GM21528 (cell line): ENCODE results near the gene TMPRSS7.
"Not testable (repeated sequence)": the region's sequence is repeated elsewhere in the genome, so short reads cannot be mapped to it uniquely, and the experiment has no call there.

Experiments used
- ATAC-seq: cut with Tn5 transposase; IDR thresholded peaks from one replicate; pipeline ENCODE4 v1.9.1; 2021; ENCODE audit warnings: mild to moderate bottlenecking, moderate library complexity; ENCODE audit not compliant: unreplicated experiment, low FRiP score

Gene TMPRSS7

DNA sequence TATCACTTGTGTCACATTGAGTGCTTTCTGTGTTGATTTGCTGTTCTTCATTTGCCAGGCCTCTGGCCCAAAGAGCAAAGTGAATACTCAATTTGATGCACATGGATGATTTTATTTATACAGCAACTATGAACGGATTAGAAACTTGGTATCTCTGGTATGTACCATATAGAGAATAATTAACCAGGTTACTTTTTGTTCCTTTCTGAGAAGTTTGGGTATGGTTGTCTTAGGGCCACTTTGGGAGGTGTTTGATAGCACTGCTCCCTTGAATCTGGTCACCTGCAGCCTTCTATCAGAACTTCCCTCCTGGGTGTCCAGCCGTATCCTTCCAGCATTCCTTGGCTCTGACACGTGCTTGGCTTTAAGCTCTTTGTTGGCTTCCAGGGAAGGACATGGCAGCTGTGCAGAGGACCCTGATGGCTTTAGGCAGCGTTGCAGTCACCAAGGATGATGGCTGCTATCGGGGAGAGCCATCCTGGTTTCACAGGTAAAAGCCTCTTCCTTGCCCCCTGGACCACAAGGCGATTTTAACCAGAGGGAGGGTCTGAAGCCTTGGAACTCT is 23.1 kb upstream of the TMPRSS7 start:
- no peak for ATAC-seq

DNA sequence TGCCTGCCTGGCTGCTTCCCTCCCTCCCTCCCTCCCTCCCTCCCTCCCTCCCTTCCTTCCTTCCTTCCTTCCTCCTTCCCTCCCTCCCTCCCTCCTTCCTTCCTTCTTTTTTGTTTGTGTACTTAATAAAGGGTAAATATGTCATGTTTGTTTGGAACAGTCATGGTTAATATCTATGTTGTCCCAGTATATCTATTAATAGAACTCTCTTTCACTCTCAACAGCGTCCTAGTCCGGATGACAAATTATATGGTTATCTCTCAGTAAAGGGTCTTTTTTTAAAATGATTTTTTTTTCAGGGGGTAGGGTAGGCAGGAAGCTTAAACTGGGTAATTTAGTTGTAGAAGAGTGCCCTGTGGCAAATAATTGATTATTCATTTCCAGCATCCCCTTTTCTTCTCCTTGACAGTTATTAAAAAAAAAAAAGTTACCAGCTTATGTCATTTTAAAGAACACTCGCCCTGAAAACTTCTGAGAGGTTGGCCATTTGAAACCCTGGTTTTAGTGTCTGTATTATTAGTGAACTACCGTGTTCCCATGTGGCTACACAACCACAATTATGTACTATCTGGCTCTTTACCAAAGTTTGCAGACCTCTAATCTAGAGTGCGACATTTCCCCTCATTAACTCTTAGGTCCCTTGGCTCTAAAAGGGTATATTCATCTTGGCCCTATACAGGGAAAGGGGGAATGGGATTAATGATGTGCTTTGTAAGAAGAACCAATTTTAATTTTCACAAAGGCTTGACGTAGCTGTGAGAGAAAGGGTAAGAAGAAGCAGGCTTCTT is 22.1 kb upstream of the TMPRSS7 start:
- no peak for ATAC-seq

DNA sequence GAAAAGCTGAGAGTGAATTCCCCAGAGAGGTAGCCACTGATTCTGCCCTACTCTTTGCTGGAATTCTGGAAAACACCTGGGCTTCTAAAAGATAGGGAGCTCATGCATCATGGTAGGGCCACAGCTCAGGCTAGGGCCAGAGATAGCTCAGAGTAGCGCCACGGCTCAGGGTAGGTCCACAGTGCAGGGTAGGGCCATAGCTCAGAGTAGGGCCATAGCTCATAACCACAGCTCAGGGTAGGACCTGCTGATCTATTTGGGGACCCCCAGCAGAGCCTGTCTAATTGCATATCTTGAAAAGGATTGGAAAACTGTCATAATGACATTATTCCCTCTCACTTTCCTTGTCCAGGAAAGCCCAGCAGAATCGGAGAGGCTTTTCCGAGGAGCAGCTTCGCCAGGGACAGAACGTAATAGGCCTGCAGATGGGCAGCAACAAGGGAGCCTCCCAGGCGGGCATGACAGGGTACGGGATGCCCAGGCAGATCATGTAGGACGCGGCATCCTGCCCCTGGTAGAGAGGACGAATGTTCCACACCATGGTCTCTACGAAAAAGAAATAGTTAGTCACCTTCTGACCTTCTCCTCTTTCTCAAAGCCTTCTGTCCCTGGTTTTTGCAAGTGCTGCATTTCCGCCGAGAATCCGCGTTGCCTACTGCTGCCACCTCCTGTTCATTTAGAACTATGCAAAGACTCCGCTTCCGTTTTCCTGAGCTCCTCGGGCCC is 21.3 kb upstream of the TMPRSS7 start:
- ATAC-seq, result peak; percentile 93

DNA sequence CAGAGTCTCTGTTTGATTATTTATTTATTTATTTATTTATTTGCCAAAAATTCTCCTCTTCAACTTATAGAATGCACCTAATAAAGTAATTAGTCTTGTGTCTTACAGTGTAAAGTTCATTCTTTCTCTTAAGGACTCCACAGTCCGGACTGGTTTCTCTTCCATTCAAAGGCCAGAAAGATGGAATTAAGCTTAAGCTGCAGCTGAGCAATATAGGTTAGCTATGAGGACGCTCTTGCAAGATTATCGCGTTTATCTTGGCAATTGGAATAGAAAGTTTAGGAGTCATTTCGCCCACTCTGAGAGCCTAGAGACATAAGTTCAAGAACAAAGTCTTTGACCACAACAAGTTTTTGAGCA is 20.8 kb upstream of the TMPRSS7 start:
- ATAC-seq, result peak; percentile 35

DNA sequence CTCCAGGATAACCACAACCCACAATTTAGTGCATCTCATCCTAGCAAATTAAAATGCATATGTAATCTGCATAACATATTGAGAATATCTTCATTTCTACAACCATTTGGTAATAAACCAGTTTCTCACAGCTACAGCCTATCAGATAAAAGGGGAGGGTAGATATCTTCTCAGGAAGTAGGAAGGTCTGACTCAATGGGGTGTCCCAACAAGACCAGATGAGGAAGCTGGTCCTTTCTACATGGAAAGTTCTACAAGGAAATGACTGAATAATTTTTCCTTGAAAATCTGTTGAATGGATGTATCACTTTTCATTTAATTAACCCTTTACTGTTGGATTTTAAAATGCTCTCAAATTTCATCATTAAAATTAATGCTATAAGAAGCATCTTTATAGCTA is 17.4 kb upstream of the TMPRSS7 start:
- ATAC-seq, result no peak

DNA sequence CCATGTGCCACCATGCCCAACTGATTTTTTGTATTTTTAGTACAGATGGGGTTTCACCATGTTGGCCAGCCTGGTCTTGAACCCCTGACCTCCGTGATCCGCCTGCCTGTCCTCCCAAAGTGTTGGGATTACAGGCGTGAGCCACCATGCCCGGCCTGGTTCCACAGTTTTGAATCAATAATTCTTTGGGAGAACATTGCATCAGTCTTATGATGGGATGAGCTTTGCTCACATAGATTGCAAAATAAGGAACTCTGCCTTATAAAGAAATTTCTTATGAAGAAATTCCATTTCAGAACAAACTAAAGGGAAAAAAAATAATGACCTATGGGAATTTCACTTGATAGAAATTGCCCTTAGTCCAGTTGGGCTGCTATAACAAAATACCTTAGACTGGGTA is 15.8 kb upstream of the TMPRSS7 start:
- ATAC-seq, result no peak

DNA sequence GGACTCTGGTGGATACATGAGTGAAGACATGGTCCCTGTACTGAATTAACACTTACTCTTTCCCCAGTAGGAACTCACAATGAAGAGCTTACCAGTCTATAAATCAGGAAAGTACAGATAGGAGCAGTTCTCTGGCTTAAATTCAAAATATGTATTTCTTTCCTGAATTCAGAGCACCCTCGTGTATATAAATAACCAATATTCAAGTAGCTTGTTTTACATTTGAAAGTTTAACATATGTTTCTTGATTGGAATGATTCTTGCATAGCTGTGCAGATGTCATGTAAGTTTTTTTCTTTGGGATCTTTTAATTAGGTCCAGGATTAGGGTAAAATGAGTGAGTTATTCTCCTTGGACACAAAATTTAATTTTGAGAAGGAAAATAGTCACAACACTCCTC is 14.8 kb upstream of the TMPRSS7 start:
- no peak for ATAC-seq

DNA sequence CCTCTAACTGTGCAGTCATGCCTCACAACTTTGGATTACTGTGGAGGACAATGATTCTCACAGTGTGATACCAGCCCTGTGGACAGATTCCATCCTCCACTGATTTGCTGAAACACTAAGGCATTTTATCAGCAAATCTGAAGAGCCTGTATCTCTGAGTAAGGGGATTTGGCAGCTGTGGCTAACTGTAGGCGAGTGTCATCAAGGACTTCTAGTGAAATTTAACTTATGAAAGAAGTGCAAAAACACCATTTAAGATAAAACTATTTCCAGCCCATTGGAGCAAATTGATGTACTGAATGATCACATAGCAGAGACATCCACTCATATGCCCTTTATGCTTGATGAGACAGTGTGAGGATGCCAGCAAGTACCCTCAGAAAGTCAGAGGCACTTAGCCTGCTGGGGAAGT is 13.9 kb upstream of the TMPRSS7 start:
- ATAC-seq, result no peak

DNA sequence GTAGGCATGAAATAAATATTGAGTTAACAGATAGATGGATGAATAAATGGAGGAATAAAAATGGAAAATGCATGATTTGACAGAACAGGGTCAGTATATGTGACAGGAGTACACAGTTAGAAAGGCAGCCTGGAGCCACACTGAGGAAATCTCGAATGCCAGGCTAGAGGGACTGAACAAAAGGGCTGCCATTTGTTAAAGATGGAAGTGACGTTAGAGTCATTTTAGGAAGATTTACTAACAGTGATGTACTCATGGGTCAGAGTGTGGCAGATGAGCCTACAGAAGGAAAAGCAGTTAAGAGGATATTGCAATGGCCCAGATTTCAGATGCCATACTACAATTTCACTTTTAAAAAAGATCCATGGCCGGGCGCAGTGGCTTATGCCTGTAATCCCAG is 7.4 kb upstream of the TMPRSS7 start:
- no peak for ATAC-seq

DNA sequence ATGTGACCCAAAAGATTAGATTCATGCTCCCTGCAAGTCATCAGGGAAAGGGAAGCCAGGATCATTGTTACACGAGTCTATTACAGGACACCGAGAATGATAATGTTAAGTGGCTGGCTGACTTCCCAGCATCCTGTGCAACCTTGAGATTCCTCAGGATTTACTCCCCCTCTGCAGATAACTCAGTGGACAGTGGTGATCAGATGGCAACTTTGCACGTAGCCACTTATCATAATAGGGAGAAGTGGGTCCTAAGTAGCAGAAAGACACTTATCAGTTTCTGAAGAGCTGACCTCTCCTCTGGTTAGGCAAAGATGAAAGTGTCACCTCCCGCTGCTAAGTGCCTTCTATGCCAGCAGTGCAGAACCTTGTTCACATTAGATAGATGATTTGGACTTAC is 6.7 kb upstream of the TMPRSS7 start:
- no peak for ATAC-seq

DNA sequence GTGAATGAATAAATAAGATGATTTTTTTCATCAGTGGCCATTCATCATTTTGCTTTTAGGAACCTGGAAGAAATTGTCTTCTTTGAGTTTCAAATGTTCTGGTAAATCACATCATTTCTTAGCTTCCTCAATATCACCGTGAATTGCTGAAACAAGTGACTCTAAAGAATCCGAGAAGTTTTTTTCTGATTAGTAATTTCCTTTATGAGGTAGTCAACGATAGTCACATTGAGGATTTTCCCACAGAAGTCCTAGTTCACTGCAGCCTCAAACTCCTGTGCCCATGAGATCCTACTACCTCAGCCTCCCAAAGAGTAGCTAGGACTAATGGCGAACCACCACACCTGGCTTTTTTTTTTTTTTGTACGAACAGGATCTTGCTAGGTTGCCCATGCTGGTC is 3.6 kb upstream of the TMPRSS7 start:
- ATAC-seq, result no peak

DNA sequence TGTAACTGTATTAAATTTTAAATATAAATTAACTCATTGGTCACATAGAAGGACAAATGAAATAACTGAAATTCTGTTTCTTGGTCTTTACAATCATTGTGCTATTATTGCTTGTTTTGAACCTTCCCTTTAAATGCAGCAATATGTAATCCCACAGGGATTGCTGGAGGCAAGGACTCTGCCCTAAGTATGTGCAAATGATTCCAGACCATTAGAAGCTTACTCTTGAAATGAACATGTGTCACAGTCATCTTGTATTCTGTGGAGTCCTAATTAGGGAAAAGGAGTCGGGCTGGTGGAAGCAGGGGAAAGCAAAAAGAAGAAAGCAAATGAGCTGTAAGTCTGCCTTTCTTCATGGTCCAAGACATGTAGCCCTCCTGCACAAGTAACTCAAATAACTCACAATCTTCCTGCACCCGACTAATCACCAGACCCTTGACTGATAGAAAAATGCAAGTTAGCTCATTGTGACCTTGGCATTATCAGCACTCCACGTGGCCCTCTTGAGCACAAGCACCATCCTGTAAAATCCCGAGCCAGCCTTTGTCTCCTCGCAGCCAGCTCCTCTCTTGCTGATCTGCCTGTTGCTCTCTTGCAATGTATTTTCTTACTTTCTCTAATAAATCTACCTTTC is 2.3 kb upstream of the TMPRSS7 start:
- ATAC-seq, result no peak

DNA sequence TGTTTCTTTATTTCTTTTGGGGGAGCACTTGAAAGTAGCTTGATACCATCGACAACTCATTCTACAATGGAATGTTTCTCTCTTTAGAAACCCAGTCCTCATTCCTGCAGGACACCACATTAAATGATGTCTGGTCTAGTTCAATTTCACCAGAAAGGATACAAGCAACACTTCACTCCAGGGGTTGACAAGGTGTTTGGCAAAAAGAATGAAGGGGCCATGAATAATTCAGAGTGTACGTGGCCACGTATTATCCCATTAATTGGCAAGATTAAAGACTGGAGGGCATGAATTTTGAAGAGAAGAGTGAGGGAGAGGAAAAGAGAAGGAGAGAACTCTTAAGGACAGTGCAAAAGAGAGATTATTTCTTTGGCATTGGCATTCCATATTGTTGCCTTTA is 705 bp downstream of the TMPRSS7 start:
- no peak for ATAC-seq

DNA sequence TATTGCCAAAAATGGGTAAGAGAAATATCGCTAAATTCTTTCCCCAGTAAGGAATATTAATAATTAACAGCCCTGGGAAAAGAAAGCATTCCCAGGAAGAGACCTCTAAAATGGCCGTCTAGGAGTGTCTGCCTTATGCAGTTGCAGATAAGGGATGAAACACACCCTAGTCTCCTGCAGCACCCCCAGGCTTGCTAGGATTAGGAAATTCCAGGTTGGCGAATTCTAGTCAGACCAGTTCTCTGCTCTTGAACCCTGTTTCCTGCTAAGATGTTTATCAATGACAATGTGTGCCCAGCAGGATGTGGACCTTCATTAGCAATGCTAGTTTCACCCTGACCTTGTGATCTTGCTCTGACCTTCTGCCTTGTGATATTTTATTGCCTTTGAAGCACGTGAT is 2.7 kb downstream of the TMPRSS7 start:
- ATAC-seq, result not testable (repeated sequence)

DNA sequence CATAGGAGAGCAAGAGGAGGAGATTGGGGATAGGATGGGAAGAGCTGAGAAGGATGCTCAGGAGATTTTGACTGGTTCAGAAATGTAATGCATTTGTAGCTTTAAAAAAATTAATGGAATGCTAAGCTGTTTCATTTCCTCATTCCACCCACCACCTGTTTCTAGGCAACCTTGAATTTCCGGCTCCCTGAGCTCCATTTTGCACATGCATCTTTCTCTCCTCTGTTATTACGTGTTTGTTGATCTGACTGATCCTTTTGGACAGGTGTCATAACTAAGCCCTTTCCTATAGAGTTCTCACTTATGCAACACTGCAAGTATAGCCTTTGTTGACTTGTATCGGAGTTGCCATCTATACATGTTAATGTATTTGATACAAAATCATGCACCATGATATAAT is 4.3 kb downstream of the TMPRSS7 start:
- no peak for ATAC-seq

DNA sequence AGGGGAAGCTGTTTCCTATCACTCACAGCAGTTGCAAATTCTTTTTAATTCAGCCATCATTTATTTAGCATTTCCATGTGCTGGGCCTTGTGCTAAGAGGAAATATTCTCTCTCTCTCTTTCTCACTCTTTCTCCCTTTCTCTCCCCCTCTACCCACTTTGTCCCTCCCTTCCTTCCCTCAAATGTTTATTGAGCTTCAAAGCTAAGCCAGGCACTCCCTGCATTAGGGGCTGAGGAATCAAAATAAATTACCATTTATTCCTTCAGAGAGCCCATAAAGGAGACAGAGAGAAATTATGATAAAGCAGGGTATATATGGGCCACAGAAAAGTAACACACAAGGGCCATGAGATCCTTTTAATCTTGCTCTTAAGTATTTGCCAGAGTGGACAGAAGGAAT is 6.8 kb downstream of the TMPRSS7 start:
- no peak for ATAC-seq

DNA sequence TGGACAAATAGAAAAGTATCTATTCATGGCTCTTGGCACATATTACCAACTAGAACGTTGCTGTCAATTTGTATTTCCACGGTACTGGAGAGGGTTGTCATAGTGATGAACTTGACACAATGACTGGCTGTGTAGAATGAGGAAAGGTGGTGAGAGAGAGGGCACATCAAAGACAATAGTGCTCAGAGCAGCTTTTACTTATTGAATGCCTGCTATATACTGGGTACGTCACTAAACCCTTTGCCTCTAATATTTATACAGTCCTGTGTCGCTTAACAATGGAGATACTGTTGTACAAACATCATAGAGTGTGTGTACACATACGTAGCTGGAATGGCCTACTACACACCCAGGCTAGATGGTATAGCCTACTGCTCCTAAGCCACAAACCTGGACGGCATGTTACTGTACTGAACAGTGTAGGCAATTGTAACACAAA is 8.3 kb downstream of the TMPRSS7 start:
- no peak for ATAC-seq

DNA sequence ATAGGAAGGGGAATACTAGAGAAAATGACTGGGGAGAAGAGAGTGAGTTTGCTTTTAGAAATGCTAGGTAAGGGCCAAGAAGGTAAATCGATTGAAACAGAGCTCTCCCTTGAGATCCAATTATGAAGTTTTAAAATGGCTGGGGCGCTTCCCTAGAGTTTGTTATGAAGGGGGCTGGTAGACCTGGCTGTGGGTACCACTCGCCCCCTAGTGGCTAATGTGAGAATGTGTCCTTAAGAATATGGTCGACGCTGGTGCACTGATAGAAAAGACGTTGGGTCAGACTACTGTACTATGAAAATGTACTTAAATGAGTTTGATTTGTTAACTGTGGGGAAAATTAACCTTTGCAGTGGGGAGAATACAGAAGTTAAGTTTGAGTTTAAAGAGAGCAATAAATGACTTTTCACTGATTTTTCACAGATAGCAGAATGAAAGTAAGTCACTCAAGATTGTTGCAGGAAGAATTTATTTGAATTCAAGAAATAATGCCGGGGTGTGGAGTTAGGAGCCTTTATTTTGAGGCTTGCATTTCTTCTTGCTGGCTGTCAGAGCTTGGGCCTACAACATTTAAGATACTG is 9.2 kb downstream of the TMPRSS7 start:
- ATAC-seq, result peak; percentile 83

DNA sequence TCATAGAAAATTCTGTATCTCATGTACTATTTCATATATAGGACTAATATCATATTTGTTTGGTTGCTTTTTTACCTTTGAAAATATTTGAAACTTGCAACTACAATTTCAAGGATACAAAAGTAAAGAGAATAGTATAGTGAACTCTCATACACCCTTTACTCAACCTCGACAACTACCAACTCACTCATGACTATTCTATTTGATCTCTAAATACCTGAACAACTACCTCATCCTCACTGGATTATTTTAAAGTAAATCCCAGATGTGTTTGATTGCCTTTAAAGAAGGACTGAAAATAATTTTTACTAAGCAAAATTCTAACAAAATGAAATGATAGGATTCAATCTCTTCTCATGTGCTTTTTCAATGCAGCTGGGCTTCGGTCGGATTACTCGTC is 12.1 kb downstream of the TMPRSS7 start:
- ATAC-seq, result no peak

DNA sequence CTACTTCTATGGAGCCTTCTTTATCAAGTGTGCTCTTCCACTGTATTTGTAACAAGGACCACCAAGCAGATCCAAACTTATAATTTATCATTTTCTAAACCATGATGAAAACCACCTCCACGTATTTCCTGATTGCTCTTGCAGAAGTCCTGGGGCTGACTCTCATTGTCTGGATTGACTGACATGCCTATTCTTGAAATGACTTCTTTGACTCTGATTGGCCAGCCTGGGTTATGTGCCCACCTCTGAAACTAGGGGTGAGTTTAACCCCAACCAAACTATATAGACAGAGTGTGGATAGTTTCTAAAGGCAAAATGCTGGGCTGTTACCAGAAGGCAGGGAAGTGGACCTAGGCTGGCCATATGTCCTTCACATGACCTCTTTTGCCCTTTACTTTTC is 12.7 kb downstream of the TMPRSS7 start:
- no peak for ATAC-seq

DNA sequence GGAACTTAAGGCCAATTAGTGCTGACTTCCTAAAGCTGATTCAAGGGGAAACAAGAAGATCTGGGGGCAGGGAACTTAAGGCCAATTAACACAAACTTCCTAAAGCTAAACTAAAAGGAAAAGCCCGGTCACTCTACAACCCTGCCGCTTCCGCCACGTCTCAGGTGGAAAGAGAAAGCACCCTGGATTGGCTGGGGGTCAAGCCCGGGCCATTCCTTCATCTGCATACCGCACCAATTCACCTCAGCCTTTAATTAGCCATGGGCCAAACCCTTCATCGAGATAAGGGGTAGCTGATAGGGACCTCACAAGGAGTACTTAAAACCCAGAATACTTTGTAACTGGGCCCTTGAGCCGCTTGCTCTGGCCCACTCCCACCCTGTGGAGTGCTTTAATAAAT is 14.4 kb downstream of the TMPRSS7 start:
- ATAC-seq, result no peak
